Ovary (tissue), 3 donors: ENCODE measurements around the gene FANCG.

Source experiments
- CTCF ChIP-seq, 3 donors: fragments of 450-650 bp in 2 of 3; fragments of 200-600 bp in 1 of 3; IDR thresholded peaks; one replicate each; pipeline versions ENCODE4 v1.5.1 to v1.8.0; 2016 to 2022; ENCODE audit warnings: antibody characterized with exemption in 3 of 3, mild to moderate bottlenecking in 1 of 3
- EP300 ChIP-seq: sonication (generic); formaldehyde crosslinking; IDR thresholded peaks from one replicate; pipeline ENCODE4 v1.6.1; 2017; ENCODE audit warnings: antibody characterized with exemption
- donor health status: DM: no; HTN: no; CAD: no.

GRCh38 chr9:35051069-35051967, 28.4 kb downstream of the FANCG start:
- TF ChIP-seq CTCF (IDR thresholded peaks at IDR 0.05) (peak in 1 of 3 donors; percentile 9), EP300 (no peak)
